HL-60 (cell line): ENCODE data around the gene MAPK1.
"Not testable (repeated sequence)": the region's sequence is repeated elsewhere in the genome, so short reads cannot be mapped to it uniquely, and the experiment has no call there.

Experiments
- DNase-seq, 2 experiments: peaks; one replicate each; pipeline ENCODE4 v3.0.0-alpha.2; 2010 to 2020; ENCODE audit warnings: low read depth in 1 of 2, low spot score in 1 of 2
- H3K27ac ChIP-seq: fragments of 250-450 bp; sonication (Bioruptor Pico); replicated peaks from 2 replicates; pipeline ENCODE4 v1.5.1; 2020; ENCODE audit warnings: mild to moderate bottlenecking, moderate library complexity
- H3K27me3 ChIP-seq: fragments of 250-450 bp; sonication (Bioruptor Pico); 2 replicates; pipeline ENCODE4 v1.5.1; 2021; ENCODE audit warnings: mild to moderate bottlenecking, moderate library complexity; ENCODE audit not compliant: insufficient read depth, poor library complexity, severe bottlenecking
- H3K4me3 ChIP-seq: replicated peaks from 2 replicates; pipeline ENCODE4 v1.5.1; 2011; ENCODE audit warnings: mild to moderate bottlenecking, control low read depth, low read length; ENCODE audit not compliant: insufficient read depth
- CTCF ChIP-seq: IDR thresholded peaks from one replicate; pipeline ENCODE4 v1.5.1; 2011; ENCODE audit warnings: low read length, control low read depth, inconsistent platforms; ENCODE audit not compliant: insufficient read depth
- GABPA ChIP-seq: IDR thresholded peaks from 2 replicates; pipeline ENCODE4 v1.6.1; 2012; ENCODE audit warnings: low read depth
- POLR2AphosphoS5 ChIP-seq: IDR thresholded peaks from 2 replicates; pipeline ENCODE4 v1.6.1; 2012; ENCODE audit warnings: low read depth
- REST ChIP-seq: IDR thresholded peaks from 2 replicates; pipeline ENCODE4 v1.6.1; 2012; ENCODE audit warnings: low read depth; ENCODE audit not compliant: insufficient replicate concordance
- SPI1 ChIP-seq: IDR thresholded peaks from 2 replicates; pipeline ENCODE4 v1.6.1; 2012; ENCODE audit warnings: low read depth, mild to moderate bottlenecking, borderline replicate concordance

The MAPK1 gene

GRCh38 chr22:21909871-21910270 is 42.4 kb upstream of the MAPK1 start:
- Histone ChIP-seq H3K4me3 (no peak overlapping the region), H3K27ac (no peak overlapping the region), H3K27me3 (no peaks in the 10 kb centered on the region)
- no peak for TF ChIP-seq GABPA
- no peak for TF ChIP-seq POLR2AphosphoS5
- TF ChIP-seq REST: no peak
- TF ChIP-seq SPI1: no peak
- no peak for TF ChIP-seq CTCF
- no peak for DNase-seq

- H3K4me3 ChIP-seq: no peak overlapping the region
- TF ChIP-seq REST: no peak
- TF ChIP-seq CTCF: no peak
- no peak for TF ChIP-seq SPI1
- TF ChIP-seq POLR2AphosphoS5: no peak
- TF ChIP-seq GABPA: no peak
- no peak for DNase-seq
- H3K27ac ChIP-seq: no peak overlapping the region
- H3K27me3 ChIP-seq: no peaks in the 10 kb centered on the region
These were observed 40.4 kb upstream of the MAPK1 start for GRCh38 chr22:21907638-21908522.

- H3K27ac ChIP-seq, H3K27me3 ChIP-seq, DNase-seq, H3K4me3 ChIP-seq: not testable (repeated sequence)
These were observed 37.8 kb upstream of the MAPK1 start for GRCh38 chr22:21905234-21905633.

GRCh38 chr22:21904250-21904789 is 36.9 kb upstream of the MAPK1 start:
- Histone ChIP-seq H3K4me3 (no peak overlapping the region), H3K27ac (no peak overlapping the region), H3K27me3 (no peaks in the 10 kb centered on the region)
- TF ChIP-seq REST: no peak
- DNase-seq: no peak
